ENCODE data around the gene CLINT1. TPM values are rescaled to one million over a fixed set of nuclear protein-coding genes. Genes with fewer than 3 reads are reported as not detected.

The CLINT1 gene
- total RNA-seq, 1 donor from 2014 or later: 72.1 TPM

DNA sequence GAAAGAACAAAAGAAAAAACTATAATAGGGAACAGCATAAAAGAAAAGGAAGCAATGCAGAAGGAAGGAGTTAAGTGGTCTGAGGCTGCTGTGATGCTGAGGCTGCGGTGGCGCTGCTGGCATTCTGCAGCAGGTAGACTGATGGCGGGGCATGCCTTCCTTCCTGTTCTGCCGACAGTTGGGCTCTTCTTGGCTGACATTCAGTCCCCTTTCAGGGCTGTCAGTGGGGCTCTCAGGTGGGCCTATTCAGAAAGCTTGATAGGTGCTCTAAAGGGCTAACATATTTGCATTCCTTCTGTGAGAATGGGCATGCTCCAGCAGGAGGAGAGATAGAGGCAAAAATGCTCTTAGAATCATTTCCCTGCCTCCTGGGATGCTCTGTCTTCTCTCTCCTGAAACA, 5.1 kb upstream of the CLINT1 start:
- intact Hi-C loops (cut with micrococcal nuclease): no loop called here

DNA sequence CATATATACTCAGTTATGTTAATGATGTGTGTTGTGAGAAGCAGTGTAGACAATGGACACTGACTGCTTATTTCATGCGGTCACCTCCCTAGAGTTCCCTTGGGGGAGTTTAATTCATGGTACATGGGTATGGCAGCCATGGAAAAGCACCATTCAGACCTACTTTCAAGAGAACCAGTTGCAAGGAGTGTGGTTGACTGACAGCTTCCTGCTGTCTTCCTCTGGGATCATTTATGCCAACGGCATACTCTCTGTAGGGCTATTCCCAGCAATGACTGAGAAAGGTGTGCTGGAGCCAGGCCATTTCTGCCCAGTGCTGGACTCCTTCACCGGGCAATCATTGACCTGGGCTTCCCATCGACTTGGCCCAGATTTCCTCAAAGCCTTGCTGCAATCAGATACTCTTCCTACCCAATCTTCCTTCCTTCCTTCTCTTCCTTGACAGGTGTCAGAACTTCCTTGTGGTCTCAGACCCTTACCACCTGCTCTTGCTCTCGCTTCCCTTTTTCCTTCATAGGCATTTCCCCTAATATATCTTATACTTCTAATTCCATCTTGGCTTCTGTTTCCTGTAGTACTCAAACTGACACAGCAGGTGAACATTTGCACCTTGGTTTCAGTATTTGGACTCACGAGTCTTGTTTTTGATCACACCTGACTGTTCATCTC, 3.4 kb upstream of the CLINT1 start:
- intact Hi-C loops (cut with micrococcal nuclease): no loop called here

DNA sequence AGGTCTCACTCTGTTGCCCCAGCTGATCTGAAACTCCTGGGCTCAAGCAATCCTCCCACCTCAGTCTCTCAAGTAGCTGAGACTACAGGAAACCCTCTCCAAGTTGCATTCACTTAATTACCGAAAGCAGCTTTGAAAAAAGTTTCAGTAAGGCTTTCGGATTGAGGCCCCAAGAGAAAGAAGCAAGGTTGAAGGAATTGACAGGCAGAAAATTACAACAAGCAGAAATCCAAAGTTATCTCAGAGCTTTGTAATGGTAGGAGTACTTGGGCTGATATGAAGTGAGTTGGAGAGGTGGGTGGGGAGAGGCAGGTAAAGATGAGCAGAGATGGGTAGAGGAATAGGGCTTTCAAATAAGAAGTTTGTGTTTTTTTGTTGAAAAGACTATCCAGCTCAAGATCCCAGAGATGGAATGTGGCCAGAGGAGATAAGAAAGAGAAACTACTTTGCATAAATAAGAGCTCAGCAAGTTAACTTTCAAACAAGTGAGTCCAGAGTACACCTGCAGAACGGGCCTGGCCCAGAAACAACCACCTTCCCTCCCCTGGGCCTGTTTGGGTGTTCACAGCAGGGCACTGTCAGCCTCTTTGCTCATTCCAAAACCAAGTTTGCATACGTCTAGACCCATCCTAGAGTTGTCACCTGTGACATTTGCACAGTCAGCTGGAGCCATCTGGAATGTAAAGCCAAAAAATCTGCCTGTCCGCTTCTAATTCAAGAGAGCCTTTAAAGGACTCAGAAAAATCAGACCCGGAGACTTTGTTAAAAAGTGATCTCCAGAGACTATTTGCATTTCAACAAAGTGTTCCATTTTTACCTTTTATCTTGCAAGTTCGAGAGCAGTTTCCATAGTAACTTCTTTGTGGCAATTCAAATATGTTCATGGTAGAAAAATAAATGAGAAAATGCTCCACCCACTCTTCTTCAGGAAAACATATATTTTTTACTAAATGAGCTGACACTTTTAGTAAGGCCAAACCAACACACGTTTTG, 2.2 kb upstream of the CLINT1 start:
- intact Hi-C loops (cut with micrococcal nuclease): no loop called here

DNA sequence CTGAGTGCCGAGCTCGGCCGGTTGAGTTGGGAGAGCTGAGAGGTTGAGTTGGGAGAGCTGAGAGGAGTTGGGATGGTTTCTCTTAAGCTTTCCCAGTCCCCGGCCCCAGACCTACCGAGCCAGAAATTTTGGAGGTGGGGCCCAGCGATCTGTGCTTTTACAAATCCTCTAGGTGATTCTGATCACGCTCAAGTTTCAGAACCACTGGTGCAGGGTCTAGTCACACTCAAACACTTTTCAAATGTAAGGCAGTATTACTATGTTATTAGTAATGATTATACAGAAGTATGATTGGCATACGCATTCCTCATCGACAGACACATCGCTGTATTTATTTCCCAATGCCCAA, 256 bp upstream of the CLINT1 start:
- intact Hi-C loops (cut with micrococcal nuclease): loop anchor here (1.0 to 10.0 kb wide), 10 partner anchors 33 to 1916 kb away; partner anchors contain the start of genes ITK, LSM11, RNF145 and UBLCP1

DNA sequence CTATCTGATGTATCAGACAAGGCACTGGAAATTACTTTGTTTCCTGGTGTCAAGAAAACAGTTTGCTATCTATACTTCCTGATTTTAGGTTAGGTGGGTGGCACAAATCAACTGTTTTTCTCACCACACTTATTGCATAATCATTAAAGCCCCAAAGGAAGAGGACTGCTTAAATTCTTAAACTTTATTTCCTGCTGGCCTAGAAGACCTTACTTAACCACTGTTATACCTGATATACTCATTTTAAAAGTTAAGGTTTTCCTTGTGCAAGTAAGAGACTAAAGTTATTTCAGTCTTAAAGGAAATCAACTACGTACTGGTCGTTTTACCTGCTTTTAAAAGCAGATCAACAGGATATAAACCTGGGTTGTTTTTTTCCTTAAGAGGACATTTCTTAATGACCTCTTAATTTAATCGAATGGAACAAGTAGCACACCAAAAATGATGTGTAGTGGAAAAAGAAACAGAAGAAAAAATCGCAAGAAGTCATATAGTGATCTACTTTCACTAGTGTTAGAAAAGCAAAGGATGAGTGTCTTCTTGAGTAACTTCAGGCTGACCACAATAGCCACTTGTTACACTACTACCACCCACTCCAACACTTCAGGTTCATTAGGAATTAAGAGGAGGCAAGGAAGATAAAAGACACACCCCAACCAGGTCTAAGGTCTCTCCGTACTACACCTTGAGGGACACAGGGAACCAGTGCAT, 974 bp downstream of the CLINT1 start:
- intact Hi-C loops (cut with micrococcal nuclease): loop anchor here (1.0 to 10.0 kb wide), 13 partner anchors 34 to 1917 kb away; partner anchors contain the start of genes ITK, LSM11, RNF145 and UBLCP1

DNA sequence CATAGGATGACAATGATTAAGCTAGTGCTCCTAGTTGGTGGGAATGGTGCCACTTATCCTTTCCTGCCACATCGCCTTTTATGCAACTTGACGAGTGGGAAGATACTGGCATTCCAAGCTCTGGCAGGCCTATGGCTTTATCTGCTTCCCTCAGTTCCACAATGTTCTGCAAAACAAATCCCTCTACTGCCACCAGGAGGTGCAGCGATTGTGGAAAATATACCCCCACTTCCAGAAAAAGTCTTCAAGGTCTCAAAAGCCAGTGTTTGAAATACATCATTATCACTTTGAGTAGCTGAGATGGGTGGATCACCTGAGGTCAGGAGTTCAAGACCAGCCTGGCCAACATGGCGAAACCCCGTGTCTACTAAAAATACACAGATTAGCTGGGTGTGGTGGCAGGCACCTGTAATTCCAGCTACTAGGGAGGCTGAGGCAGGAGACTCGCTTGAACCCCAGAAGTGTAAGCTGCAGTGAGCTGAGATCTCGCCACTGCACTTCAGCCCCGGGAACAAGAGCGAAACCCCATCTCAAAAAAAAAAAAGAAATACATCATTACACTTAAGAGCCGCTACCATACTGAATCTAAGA, 3.4 kb downstream of the CLINT1 start:
- intact Hi-C loops (cut with micrococcal nuclease): loop anchor here (1.0 to 10.0 kb wide), 7 partner anchors 37 to 1919 kb away; partner anchors contain the start of genes ITK and LSM11

DNA sequence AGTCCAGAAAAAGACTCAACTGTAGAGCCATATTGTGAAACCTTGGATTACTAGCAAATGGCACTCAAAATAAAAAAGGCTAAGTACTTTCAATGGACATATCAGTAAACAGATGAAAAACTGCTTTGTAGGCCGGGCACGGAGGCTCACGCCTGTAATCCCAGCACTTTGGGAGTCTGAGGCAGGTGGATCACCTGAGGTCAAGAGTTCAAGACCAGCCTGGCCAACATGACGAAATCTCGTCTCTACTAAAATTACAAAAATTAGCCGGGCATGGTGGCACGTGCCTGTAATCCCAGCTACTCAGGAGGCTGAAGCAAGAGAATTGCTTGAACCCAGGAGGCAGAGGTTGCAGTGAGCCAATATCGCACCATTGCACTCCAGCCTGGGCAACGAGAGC, 5.6 kb downstream of the CLINT1 start:
- intact Hi-C loops (cut with micrococcal nuclease): loop anchor here (10.0 kb wide), 2 partner anchors 669 to 1921 kb away; partner anchors contain the start of gene ITK

DNA sequence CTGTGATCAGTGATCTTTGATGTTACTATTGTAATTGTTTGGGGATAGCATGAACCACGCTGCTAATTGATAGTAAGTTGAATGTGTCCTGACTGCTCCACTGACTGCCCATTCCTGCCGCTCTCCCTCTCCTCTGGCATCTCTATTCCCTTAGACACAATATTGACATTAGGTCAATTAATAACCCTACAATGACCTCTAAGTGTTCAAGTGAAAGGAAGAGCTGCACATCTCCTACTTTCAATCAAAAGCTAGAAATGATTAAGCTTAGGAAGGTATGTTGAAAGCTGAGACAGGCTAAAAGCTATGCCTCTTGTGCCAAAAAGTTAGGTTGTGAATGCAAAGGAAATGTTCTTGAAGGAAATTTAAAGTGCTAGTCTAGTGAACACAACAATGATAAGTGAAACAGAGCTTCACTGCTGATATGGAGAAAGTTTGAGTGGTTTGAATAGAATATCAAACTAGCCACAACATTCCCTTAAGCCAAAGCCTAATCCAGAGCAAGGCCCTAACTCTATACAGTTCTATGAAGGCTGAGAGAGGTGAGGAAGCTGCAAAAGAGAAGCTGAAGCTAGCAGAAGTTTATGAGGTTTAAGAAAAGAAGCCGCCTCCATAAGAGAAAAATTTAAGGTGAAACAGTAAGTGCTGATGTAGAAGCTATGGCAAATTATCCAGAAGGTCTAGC, 12.9 kb downstream of the CLINT1 start:
- intact Hi-C loops (cut with micrococcal nuclease): no loop called here

DNA sequence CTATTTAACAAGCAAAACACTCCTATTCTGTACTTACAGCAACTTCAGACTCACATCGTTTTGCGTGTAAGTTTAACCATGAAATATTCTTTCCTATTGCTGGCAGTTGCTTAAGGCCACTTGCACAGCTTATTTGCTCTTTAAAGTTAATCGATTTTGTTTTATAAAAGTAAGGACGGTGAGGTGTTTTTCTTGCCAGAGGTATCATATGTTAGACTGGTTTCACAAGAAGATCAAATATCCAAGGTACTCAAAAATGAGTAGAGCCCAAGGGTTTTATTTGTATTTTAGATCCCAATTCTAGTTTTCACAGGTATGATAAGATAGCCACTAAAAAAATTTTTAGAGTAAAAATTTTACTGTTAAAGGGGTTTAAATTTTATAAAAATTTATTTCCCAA, 16.2 kb downstream of the CLINT1 start:
- intact Hi-C loops (cut with micrococcal nuclease): no loop called here

DNA sequence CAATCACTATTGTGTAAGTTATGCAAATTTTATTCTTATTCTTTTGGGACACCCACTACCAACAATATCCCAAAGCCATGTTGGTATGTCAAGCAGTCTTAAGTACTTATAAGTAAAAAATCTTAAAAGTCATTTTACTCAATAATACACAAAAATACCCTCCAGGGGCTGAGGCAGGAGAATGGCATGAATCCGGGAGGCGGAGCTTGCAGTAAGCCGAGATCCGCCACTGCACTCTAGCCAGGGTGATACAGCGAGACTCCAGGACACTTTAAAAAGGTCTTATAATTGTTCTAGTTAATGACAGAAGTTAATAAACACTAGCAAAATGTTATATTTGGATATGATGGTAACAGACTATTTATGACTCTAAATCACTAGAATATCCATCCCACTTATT, 16.8 kb downstream of the CLINT1 start:
- intact Hi-C loops (cut with micrococcal nuclease): no loop called here

DNA sequence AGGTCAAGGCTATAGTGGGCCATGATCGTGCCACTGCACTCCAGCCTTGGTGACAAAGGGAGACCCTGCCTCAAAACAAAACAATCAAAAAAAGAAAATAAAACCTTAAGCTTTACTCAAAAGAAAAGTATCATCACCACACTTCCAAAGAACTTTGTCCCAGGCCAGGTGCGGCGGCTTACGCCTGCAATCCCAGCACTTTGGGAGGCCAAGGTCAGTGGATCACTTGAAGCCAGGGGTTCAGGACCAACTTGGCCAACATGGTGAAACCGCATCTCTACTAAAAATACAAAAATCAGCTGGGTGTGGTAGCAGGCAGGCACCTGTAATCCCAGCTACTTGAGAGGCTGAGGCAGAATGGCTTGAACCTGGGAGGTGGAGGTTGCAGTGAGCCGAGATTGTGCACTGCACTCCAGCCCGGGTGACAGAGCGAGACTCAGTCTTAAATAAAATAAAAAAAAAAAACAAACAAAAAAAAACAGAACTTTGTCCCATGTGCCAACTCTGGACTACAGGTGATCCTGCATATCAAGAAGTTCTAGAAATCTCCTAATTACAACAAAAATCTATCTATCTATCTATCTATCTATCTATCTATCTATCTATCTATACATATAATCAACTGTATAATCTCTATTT, 19.7 kb downstream of the CLINT1 start:
- intact Hi-C loops (cut with micrococcal nuclease): no loop called here

DNA sequence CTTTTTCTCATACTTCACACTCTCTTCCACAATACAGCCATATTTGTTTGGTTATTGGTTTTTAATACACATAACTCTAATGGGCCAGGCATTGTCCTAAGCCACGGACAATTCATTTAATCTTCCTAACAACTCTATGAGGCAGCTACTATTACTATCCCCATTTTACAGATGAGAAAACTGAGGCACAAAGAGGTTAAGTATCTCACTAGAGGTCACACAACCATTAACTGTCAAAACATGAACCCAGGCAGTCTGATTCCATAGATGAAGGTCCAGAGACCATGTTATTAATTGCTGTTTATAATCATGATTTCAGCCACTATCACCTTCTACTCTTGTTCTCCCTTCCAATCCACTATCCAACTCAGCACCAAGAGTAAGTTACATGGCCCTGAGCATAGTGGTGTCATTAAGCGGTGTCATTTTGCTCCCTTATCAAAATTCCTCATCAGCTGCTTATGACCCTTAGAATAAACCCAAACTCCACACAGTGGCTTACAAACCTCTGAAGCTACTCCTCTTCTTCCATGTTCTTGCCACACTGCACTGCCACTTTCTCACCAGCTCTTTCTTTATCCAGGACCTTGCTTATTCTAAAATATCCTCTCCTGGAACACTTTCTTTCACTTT, 22.7 kb downstream of the CLINT1 start:
- intact Hi-C loops (cut with micrococcal nuclease): no loop called here

DNA sequence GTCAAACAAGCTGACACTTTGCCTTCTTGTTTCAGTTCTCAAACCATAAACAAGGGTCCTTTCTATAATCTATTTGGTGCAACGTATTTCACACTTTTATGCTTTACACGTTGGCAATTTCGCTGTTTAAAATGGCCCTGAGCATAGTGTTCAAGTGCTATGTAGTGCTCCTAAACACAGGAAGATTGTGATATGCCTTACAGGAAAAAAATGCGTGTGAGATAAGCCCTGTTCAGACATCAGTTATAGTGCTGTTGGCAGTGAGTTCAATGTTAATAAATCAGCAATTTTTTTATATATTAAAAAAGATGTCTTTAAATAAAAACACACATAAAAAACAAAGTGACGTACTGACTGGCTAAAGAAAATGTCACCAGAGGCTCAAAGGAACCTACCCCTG, 23.9 kb downstream of the CLINT1 start:
- intact Hi-C loops (cut with micrococcal nuclease): no loop called here

DNA sequence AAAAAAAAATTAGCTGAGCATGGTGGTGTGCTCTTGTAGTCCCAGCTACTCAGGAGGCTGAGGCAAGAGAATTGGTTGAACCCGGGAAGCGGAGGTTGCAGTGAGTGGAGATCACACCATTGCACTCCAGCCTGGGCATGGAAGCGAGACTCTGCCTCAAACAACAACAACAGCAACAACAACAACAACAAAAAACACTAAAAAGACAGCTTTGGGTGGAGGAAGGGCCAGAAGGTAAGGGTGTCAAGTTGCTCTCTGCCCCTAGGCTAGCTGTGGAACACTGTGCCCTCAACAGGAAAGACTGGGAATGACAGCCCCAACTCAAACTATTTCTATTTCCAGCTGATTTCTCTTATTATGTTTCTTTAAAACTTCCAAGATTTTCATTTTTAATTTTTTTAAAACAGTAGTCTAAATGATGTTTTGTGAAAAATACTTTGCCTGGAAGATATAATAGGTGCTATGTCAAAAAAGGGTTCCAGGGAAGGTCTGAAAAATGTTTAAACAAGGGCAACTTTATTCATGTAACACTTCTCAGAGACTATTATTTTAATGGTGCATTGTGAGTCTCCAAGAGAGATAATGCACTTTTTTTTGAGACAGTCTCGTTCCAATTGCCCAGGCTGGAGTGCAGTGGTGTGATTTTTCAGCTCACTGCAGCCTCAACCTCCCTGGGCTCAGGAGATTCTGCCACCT, 29.9 kb downstream of the CLINT1 start:
- intact Hi-C loops (cut with micrococcal nuclease): no loop called here

DNA sequence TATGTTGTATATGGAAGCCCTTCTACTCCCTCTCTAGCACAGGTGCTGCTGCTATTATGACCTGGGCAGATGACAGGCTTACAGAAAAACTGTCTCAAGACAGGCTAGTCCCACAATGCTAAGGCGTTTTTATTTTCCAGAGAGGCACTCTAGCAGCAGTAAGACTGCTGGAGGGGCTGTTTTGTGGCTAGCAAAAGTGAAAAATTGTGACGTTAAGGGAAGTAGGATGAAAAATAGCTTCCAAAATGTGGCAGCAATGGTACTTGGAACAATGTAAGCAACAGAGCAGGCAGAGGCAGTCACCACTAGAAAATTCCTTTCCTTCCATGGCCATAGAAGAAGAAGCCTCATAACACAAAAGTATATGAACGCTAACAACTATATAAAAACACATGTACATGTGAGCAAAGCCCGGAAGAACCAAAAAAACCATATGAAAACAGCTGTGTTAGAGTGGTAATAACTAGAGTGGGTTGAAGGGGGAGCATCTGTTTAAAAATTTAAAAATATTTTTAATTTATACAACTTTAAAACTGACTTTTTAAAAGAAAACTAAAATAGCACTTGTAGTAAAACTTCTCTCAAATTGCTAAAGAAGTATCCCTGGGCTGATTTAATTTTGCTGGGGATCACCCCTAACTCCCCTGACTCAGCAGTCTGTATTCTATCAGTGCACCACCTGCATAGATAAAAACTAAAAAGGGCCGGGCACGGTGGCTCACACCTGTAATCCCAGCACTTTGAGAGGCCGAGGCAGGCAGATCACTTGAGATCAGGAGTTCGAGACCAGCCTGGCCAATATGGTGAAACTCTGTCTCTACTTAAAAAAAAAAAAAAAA, 30.6 kb downstream of the CLINT1 start:
- intact Hi-C loops (cut with micrococcal nuclease): no loop called here

DNA sequence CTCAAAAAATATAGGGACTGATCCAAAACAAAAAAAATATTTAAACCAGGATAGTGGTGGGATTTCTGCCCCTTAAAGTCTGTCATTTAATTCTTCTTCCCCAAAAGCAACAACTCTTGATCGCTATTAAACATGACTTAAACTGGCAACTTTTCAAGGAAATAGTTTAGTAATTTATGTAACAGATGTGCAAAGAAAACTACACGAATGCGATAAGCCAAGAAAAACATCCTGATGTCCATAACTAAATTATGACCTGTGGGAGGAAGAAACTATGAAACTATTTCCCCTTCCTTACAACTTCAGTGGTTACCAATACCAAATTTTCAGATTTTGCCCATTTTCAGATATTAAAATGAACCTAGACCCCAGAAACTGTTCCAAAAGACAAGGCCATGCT, 31.5 kb downstream of the CLINT1 start:
- intact Hi-C loops (cut with micrococcal nuclease): no loop called here

DNA sequence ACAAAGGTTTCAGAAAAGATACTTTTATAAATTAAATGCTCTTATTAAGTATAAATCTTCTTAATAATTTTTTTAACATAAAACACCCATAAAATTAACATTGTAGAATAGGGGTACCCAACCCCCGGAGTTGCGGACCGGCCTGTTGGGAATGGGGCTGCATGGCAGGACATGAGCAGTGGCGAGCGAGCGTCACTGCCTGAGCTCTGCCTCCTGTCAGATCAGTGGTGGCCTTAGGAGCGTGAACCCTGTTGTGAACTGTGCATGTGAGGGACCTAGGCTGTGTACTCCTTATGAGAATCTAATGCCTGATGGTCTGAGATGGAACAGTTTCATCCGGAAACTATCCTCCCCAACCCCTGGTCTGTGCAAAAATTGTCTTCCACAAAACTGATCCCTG, 35.3 kb downstream of the CLINT1 start:
- intact Hi-C loops (cut with micrococcal nuclease): no loop called here

All from T-helper 1 cell treated with Interleukin-12 subunit alpha and Interleukin-12 subunit beta and Interleukin-4 antibody, amounts not matched to agents 30 ng/mL and 1 ng/mL, for 36 hours (primary cell).